ENCODE measurements around the gene RAB10.

DNA sequence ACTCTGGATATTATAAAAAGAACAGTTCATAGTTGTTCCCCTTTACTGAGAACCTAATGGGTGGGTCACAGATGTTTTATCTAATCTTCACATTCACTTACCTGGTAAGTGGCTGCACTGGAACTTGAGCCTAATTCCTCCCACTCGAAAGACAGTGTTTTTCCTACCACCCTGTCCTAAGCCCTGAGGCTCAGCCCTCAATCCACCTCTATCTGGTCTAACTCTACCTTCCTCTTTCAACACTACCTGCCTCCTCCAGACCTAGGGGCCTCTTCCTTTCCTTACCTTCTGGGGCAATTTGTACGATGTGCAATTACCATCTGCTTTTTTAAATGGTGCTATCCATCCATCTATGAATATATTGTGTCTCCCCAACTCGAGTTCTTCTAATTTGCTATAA lies 41.9 kb upstream of the RAB10 start:
- no peak for TF ChIP-seq CTCF (IDR thresholded peaks at IDR 0.05; ENCODE audit: poor library complexity, severe bottlenecking)
- no peak for TF ChIP-seq POLR2AphosphoS5 (IDR thresholded peaks at IDR 0.05)
- no peak for TF ChIP-seq RAD21 (conservative IDR thresholded peaks at IDR 0.05)
- no peak for TF ChIP-seq EP300 (conservative IDR thresholded peaks at IDR 0.05; ENCODE audit: poor library complexity, severe bottlenecking)
- no peak for TF ChIP-seq EZH2 (IDR thresholded peaks at IDR 0.05; ENCODE audit: borderline replicate concordance, insufficient read depth, low read length, poor library complexity, severe bottlenecking)
